HG03196 (cell line): ENCODE data around the gene AHNAK.

Experiments used
- ATAC-seq: cut with Tn5 transposase; IDR thresholded peaks from one replicate; pipeline ENCODE4 v1.9.1; 2021; ENCODE audit not compliant: unreplicated experiment

Gene AHNAK

DNA sequence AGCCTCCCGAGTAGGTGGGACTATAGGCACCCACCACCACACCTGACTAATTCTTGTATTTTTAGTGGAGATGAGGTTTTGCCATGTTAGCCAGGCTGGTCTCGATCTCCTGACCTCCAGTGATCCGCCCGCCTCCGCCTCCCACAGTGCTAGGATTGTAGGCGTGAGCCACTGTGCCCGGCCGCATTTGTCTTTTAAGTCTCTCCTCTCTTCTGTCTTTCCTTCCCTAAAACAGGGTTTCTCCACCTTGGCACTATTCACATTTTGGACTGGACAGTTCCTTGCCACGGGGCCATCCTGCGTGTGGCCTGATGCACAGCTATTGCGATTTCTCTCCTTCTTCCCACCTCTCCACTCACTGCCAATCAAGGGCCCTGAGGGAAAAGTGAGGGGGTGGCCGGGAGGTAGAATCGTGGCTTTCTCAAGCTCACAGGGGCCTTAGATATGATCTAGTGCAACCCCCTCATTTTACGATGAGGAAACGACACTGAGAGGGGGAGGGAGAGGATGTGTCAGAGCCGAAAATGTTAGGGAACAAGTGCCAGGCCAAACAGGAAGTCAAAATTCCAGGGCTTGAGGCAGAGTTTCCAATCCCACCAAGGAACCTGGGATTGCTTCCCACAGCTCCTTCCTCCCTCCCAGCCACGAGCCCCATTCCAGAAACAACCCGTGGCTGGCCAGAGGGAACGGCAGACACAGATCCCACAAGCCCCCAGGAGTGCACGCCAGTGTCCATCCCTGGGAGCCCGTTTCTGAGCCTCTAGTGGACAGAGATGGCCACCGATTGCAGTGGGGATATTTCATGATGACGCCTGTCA, 106.6 kb downstream of the AHNAK start:
- no peak for ATAC-seq

DNA sequence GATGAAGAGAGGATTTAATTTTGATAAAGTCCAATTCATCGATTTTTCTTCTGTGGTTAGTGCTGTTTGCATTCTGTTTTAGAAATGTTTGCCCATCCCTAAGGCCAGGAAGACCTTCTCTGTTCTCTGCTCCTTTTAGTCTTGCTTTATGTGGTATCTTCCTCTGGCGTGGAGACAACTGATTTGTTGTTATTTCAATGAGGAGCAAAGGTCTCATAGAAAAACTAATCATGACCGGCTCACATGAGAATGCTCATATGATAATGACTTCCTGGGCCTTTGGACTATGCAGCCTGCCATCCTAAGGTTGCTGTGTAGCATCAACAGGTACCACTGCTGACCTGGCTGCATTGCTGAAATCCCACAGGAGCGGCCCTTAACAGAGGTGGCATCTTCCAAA, 108.0 kb downstream of the AHNAK start:
- ATAC-seq: no peak

DNA sequence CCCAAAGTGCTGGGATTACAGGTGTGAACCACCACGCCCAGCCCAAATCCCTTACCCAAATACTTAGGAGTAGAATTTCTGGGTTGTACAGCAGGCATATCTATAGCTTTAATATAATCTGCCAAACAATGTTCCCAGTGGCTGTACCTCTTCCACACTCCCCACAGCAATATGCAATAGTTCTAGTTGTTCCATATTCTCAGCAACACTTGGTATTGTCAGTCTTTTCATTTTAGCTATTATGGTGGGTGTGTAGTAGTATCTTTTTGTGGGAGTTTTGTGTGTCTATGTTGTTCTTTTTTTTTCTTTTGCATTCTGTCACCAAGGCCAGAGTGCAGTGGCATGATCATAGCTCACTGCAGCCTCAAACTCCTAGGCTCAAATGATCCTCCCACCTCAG, 109.0 kb downstream of the AHNAK start:
- no peak for ATAC-seq

DNA sequence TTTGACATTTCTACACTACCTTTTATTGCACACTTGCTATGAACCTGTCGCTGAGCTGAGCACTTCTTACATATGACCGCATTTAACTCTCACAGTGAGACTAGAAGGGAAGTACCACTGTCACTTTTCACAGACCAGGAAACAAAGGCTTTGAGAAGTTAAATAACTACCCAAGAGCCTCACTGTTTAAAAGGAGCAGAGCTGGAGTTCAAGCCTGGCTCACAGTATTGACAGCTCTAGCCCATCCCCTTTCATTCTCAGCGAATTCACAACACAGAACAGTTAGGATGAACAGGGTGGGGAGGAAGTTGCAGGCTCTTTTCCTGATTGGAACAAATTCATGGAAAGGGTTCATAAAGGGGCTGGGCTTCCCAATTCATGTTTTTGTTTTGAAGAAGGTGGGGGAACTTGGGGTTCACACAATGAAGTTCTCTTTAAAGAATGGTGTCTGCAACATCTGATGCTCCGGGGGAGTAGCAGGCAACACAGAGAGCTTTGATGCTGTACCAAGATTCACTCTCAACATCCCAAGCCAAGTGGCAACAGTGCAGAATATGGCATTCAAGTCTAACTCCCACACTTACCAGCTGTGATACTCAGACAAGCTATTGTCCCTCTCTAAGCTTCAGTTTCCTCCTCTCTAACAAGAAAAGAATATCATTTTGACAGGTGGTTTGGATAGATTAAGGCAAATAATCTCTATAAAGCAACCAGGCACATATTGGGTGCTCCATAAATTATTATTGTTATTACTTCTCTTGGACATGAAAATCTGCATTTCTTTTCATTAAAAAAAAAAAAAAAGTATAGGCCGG, 110.6 kb downstream of the AHNAK start:
- no peak for ATAC-seq

DNA sequence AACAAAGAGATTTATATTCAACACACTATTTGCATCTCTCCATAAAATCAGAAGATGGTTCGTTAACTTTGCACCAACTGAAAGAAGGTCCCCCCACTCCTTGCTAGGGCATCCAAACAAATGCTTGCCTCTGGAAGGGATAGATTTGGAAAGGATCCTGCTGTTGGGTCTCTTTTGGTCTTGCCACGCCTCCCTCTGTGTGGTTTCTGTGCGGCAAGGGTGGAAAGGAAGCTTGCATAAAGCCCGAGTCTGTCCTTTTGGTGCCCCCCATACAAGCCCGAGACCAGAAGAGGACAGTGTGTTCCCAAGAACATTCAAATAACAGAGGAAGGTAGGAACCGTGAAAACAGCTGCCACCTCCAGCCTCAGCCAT, 112.7 kb downstream of the AHNAK start:
- ATAC-seq: no peak

DNA sequence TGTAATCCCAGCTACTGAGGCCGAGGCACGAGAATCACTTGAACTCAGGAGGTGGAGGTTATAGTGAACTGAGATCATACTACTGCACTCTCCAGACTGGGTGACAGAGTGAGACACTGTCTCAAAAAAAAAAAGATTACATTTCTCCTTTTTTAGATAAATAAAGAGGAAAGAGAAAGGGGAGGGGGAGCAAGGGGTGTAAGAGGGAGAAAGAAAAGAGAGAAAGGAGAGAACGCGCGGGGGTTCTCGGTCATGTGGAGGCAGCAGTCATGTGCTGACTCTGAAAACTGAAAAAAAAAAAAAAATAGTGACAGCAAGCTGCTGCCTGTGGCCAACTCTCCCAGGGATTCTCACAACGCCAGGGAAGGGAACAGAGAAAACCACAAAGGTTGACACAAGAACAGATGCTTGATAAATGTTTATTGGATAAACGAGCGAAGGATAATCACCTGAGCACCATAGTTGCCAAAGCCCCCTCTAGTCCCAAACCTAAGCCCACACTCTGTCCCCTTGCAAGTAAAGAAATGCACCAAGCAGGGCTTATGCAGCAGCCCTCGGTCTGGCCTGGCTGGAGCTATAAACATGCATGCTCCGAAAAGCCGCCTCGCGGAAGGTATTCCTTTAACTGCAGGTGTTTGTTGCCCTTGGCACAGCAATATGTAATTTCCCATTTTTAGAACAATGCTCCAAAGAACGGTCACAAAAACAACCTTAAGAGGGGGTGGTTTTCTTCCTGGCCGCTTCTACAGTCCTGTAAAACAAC, 113.3 kb downstream of the AHNAK start:
- ATAC-seq: no peak

DNA sequence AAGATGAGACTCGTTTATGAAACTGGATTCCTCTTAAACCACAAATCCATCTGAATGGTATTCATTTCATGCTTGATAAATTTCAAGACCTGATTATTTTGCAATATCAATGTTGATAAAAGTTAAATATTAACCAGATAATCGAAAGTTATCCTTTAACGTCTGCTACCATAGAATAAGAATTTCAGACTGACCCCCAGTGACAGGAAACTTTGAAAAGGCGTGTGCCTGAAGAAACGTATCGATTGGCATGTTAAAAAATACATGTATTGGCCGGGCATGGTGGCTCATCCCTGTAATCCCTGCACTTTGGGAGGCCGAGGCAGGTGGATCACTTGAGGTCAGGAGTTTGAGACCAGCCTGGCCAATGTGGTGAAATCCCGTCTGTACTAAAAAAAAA, 113.9 kb downstream of the AHNAK start:
- ATAC-seq: no peak

DNA sequence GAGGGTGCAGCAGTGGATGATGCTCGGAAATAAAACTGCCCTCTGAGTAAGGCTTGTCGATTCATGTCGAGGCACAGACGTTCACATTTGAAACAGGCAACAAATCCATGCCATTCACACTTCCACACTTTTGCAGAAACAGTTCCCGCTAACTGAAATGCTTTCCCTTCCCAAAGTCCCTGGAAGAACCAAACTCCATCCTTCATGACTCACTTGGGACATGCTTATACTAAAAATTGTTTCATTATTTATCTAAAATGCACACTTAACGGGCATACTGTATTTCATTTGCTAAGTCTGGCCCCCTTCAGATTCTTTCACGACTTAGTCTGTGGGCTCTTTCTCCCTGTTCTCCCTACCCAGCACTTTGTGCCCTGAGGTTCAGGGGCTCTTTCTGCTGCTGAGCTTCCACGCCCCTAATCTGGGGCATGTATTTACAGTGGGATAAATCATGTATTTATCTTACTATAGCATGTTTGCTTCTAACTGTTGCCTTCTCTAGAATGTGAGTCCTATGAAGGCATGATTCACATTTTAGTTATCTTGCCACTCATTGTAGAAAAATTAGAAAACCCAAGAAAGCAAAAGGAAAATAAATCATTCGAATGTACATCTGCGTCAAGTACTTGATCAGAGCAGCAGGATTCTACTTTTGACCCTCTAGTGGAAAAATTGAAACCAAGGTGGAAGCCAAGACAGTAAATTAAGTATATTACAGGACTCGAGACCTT, 115.3 kb downstream of the AHNAK start:
- ATAC-seq: no peak

DNA sequence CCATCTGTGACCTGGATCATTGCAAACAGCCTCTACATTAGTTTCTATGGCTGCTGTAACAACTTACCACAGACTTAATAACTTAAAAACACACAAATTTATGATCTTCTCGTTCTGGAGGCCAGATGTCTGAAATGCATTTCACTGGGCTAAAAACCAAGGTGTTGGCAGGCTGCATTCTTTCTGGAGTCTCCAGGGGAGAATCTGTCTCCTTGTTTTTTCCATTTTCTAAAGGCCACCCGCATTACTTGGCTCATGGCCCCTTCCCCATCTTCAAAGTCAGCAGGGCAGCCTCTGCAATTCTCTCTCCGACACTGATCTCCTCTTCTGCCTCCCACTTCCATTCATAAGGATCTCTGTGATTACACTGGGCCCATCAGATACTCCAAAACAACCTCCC, 116.2 kb downstream of the AHNAK start:
- no peak for ATAC-seq

DNA sequence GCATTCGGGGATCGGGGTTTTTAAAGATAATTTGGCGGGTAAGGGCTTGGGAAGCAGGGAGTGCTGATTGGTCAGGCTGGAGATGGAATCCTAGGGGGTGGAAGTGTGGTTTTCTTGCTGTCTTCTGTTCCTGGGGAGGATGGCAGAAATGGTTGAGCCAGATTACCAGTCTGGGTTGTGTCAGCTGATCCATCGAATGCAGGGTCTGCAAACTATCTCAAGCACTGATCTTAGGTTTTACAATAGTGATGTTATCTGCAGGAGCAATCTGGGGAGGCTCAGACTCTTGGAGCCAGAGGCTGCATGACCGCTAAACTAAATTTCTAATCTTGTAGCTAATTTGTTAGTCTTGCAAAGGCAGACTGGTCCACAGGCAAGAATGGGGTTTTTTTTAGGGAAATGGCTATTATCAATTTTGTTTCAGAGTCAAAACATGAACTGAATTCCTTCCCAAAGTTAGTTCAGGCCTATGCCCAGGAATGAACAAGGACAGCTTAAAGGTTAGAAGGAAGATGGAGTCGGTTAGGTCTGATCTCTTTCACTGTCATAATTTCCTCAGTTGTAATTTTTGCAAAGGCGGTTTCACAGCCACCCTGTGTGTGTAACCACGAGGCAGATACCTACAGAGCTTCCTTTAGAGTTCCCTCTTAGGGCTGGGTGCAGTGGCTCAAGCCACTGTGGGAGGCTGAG, 117.6 kb downstream of the AHNAK start:
- ATAC-seq: no peak

DNA sequence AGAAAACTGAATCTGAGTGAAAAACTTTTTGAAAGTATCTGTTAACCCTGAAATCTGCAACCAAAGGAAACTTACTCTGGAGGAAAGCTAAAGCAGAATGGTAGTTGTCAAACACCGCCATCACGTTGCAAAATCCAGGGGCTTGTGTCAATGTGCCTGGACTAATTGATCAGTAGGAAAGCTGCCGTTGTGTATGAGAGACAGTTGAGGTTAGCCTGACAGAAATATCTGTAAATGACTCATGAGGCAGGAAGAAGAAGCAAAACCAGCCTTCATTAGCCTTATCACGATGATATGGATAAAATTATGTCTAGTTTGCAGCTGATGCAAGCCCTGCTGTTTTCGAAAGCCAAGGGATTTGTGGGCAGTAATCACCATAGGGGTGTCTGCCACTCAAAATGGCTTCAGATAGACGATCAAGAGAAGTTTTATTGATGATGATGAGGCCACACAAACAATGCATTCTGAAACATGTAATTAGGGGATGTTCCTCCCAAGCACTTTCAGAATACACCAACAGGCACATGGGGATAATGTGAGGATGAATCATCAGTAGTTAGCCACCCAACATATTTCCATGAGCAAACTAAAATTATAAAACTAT, 118.9 kb downstream of the AHNAK start:
- ATAC-seq: no peak

DNA sequence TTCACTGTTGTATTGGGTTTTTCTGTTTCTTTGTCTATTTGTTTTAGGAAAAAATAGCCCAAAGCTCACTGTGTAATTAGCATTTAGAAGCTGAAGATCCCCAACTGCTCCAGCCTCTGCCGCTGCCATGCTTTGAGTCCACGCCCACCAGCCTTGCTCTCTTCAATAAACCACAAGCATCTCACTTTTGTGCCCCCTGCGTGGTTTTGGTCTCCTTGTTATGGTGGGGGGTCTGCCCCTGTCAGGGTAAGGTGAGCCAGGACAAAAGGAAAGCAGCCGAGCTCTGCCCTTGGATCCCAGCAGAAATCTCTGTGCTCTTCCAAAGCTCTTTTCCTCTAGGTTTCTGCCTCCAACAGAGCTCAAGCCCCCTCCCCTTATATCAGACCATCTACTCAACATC, 123.6 kb downstream of the AHNAK start:
- no peak for ATAC-seq

DNA sequence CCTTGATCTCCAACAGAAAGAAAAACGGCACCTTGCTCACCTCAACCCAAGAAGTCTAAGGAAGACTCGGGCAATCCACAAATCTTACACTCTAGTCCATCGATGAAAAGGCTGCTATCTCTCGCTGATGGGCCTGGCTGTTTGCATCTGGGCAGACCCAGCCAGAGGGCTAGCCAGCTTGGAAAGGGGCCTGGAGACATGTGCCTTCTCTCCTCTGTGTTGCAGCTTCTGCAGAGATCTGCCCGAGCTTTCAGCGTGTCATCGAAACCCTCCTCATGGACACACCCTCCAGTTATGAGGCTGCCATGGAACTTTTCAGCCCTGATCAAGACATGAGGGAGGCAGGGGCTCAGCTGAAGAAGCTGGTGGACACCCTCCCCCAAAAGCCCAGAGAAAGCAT, 124.6 kb downstream of the AHNAK start:
- no peak for ATAC-seq

DNA sequence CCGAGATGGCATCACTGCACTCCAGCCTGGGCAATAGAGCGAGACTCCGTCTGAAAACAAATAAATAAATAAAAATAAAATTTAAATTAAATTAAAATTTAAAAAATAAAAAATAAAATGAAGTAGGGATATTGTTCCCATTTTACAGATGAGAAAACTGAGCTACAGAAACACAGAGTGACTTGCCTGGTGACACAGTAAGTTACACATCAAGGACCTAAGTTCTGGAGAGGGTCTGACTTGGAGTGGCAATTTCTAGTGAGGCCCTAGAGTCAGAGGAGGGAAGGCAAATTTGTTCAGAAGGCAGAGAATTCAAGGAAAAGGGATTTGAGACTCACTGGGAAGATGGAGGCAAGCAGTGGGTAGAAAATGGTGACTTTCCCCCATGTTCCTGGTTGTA, 125.7 kb downstream of the AHNAK start:
- ATAC-seq: no peak

DNA sequence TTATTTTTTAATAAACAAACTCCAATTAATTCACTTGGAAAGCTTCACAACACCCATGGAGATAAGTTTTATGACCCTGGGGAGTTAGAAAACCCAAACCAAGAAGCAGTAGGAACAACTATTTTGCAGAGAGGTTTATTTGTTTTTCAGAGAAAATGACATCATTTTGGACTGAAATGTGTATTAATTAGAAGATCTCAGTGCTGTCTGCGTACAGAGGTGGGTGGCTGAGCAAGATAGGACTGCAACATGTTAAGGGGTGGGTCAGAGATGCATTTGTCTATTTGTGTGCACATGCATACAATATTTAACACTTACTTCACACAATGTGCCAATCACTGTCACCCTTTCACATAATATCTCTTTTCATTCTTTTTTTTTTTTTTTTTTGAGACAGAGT, 126.7 kb downstream of the AHNAK start:
- ATAC-seq: no peak

DNA sequence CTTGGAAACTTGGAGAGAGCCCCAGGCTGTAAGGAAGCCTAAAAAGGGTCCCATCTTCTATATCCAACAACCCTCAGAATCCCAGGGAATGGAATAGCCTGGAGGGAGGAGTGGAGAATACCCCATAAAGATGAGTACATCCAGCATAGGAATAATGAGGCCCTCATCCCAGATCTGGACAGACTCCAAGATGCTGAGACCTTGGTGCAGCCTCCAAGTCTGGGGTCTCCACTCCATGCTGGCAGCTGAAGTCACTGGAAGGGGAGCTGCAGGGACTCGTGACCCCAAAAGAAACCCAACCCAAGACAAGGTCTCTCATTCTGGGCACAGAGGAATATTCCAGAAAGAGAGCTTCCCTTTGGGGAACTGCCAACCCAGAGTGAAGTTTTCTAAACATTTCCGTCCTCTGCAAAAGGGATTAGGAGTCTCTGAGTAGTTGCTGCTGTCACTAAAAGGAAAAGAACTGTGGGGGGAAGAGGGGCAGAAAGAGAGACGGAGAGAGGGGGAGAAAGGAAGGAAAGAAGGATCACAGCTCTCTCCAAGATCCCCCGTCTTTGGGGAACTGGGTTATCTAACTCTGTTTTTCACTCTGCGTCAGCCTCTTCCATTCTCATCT, 127.2 kb downstream of the AHNAK start:
- no peak for ATAC-seq

DNA sequence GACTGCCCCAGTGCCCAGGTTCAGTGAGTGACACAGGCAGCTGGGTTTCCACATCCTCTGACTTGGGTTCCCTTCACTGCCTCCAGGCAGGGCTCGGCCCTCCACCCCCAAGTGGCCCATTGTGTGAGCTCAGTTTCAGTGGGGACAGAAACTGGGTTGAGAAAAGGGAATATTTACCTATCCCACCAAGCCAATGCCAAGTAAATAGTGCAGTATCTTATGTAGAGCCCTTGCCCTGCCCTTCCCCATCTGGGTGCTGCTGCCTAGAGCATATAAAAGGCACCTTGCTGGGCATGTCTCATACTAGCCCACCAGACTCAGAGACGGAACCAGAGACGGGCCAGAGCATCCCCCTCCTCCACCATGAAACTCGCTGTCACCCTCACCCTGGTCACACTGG, 127.9 kb downstream of the AHNAK start, which contains the start of gene SCGB1A1:
Gene SCGB1A1 (plus strand): TSS at position 301 of the 400 bp plus-strand sequence. CDS start 63 bp downstream, at position 364.
- ATAC-seq: no peak

DNA sequence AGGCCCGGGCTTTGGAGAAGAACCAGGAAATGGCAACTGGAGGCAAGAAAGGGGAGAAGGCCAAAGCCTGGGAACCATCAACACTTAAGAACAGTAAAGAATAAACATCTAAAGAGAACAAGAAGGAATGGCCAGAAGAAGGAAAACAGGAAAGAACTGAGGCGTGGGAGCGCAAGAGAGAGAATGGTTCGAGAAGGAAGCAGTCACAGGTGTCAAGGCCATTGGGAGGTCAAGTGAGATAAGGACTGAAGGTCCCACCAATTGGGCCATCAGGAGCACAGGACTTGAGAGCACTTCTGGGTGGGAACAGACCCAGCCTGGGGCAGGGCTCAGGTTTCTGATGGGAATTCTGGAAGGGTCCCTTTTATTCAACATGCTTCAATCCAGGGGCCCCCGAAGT, 128.5 kb downstream of the AHNAK start:
- no peak for ATAC-seq

DNA sequence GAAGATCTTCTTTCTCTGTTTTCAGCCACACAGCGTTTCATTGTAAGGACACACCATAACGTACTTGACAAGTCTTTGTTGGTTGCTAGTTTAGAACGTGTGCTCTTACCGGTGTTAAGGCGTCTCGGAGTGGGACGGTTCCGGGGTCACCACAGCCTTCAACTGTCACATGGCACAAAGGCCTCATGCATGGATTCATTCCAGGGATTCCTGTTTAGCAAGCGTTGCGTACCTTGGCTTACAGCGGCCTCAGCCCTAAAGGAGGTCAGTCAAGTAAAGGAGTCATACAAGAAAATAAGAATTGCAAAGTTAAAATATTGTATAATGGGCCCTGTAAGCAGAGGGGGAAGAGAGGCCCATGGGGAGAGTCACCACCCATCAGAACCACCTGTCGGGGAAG, 130.0 kb downstream of the AHNAK start:
- ATAC-seq: no peak
